Upper lobe of right lung (tissue), 1 donor: ENCODE results near the gene C5AR1. TPM values are rescaled to one million over a fixed set of nuclear protein-coding genes. Genes with fewer than 3 reads are reported as not detected.

Experiments used
- ATAC-seq: fragments of 200-7000 bp; cut with Tn5 transposase; one replicate; pipeline ENCODE4 v1.9.1; 2020; ENCODE audit warnings: mild to moderate bottlenecking, moderate library complexity
- DNase-seq: peaks from one replicate; pipeline ENCODE4 v3.0.0-alpha.2; 2020
- H3K27ac ChIP-seq: fragments of 200-600 bp; one replicate; pipeline ENCODE4 v1.8.0; 2022
- H3K27me3 ChIP-seq: fragments of 200-600 bp; one replicate; pipeline ENCODE4 v1.8.0; 2022; ENCODE audit warnings: mild to moderate bottlenecking
- H3K36me3 ChIP-seq: fragments of 200-600 bp; one replicate; pipeline ENCODE4 v1.8.0; 2022
- H3K4me1 ChIP-seq: fragments of 200-600 bp; one replicate; pipeline ENCODE4 v1.8.0; 2022
- H3K4me3 ChIP-seq: fragments of 200-600 bp; one replicate; pipeline ENCODE4 v1.8.0; 2022; ENCODE audit warnings: mild to moderate bottlenecking
- H3K9me3 ChIP-seq: fragments of 200-600 bp; one replicate; pipeline ENCODE4 v1.8.0; 2022
- intact Hi-C: fragments of 100-400 bp; cut with DNase I; formaldehyde crosslinking; loops from one replicate; pipeline ENCODE4 v1.11.0; 2022
- total RNA-seq: library from RNA; stranded (reverse); fragmentation: NEBNext Ultra II Directional; extraction: Animal tissue kit (Norgen Biotek cat#: 25700); gene quantifications from one replicate; pipeline ENCODE4 v1.2.1, GENCODE V29; 2021
- TF ChIP-seq, protein P1 (sequence below): fragments of 200-600 bp; IDR thresholded peaks from one replicate; pipeline ENCODE4 v1.8.0; 2022; ENCODE audit warnings: antibody characterized with exemption
- donor health status: DM: no; HTN: yes; CAD: no; lungs with severe emphysema.

Gene C5AR1
- total RNA-seq, 1 donor from 2014 or later: 58.9 TPM

DNA sequence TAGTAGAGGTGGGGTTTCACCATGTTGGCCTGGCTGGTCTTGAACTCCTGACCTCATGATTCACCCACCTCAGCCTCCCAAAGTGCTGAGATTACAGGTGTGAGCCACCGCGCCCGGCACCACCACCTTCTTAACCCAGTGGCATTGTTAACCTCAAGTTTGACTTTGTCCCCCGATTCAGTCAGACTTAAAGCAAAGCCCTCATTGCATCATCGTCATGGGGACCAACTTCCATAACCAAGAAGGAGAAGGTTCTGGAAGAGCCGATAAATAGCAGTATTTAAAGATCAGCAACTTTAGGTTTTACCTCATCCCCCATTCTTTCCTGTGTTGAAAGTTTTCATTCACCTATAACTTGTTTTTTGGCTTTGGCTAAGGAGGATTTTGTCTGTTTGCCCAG, 41.6 kb upstream of the C5AR1 start:
- H3K9me3 ChIP-seq: no peaks in the 10 kb centered on the region
- no peak for ATAC-seq
- H3K4me1 ChIP-seq: no peaks in the 10 kb centered on the region
- TF ChIP-seq, protein P1, sequence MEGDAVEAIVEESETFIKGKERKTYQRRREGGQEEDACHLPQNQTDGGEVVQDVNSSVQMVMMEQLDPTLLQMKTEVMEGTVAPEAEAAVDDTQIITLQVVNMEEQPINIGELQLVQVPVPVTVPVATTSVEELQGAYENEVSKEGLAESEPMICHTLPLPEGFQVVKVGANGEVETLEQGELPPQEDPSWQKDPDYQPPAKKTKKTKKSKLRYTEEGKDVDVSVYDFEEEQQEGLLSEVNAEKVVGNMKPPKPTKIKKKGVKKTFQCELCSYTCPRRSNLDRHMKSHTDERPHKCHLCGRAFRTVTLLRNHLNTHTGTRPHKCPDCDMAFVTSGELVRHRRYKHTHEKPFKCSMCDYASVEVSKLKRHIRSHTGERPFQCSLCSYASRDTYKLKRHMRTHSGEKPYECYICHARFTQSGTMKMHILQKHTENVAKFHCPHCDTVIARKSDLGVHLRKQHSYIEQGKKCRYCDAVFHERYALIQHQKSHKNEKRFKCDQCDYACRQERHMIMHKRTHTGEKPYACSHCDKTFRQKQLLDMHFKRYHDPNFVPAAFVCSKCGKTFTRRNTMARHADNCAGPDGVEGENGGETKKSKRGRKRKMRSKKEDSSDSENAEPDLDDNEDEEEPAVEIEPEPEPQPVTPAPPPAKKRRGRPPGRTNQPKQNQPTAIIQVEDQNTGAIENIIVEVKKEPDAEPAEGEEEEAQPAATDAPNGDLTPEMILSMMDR: no peak
- no peak overlapping the region for H3K4me3 ChIP-seq
- peaks cover 75% of the 10 kb centered on the region for H3K36me3 ChIP-seq
- DNase-seq: no peak
- H3K27me3 ChIP-seq: no peaks in the 10 kb centered on the region
- intact Hi-C loops: no loop called here
- no peak overlapping the region for H3K27ac ChIP-seq

DNA sequence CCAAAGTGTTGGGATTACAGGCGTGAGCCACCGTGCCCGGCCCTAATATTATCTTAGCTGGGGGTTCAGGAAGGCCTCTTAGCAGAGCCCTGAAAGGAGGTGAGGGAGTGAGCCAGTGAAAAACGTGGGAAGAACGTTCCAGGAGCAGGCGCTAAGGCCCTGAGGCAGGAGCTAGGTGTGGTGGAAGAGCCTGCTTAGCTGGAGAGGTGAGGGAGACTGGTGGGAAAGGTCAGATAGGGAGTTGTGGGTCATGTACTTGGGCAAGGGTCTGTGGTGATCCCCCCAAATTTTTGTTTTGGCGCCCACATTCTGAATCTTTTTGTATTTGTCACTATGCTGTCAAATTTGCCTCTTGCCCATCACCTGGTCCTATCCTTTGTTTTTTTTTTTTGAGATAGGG, 40.1 kb upstream of the C5AR1 start:
- intact Hi-C loops: no loop called here
- H3K36me3 ChIP-seq: peaks cover 59% of the 10 kb centered on the region
- no peaks in the 10 kb centered on the region for H3K27me3 ChIP-seq
- ATAC-seq (no peak), DNase-seq (no peak)
- H3K4me1 ChIP-seq: no peaks in the 10 kb centered on the region
- no peaks in the 10 kb centered on the region for H3K9me3 ChIP-seq
- TF ChIP-seq, protein P1: no peak
- no peak overlapping the region for H3K27ac ChIP-seq
- no peak overlapping the region for H3K4me3 ChIP-seq

DNA sequence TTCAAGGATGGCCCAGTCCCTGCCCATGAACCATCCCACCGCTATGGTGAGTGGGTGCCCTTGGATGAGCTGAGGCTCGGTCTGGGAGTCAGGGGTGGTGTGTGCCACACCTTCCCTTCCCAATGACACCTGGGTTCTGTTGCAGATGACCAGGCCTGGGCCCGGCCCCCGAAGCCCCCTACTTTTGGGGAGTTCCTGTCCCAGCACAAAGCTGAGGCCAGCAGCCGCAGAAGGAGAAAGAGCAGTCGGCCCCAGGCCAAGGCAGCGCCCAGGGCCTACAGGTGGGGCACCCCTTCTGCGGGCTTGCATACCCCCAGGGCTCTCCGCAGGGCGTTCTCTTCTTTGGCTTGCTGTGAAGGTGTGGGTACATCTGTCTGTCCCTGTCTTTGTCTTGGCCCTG, 39.3 kb upstream of the C5AR1 start:
- Histone ChIP-seq H3K4me3 (no peak overlapping the region), H3K27me3 (no peaks in the 10 kb centered on the region), H3K9me3 (no peaks in the 10 kb centered on the region), H3K27ac (no peak overlapping the region), H3K4me1 (peaks cover 5% of the 10 kb centered on the region), H3K36me3 (peaks cover 51% of the 10 kb centered on the region)
- ATAC-seq: no peak
- peak; percentile 69 for DNase-seq
- TF ChIP-seq, protein P1: no peak
- intact Hi-C loops: no loop called here

DNA sequence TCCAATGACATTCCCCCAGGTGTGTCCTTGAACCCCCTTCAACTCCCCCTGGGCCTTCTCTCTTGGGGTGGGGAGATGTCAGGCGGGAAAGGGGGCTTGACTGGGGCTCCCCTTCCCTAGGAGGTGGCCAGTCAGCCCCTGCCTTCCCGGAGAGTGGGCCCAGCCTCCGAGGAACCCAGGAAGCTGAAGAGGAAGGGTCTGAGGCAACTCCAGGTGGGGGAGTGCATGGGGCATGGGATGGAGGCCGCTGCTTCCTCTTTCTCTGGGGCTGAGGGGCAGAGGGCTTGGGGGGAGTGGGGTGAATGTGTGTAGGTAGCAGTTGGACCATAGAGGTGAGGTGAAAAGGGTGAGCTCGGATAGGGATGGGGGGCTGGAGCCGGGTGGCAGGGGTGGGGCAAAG, 37.7 kb upstream of the C5AR1 start:
- TF ChIP-seq, protein P1: no peak
- ATAC-seq (no peak), DNase-seq (no peak)
- Histone ChIP-seq H3K27ac (no peak overlapping the region), H3K36me3 (peaks cover 35% of the 10 kb centered on the region), H3K27me3 (no peaks in the 10 kb centered on the region), H3K9me3 (no peaks in the 10 kb centered on the region), H3K4me1 (peaks cover 13% of the 10 kb centered on the region), H3K4me3 (no peak overlapping the region)
- intact Hi-C loops: no loop called here

DNA sequence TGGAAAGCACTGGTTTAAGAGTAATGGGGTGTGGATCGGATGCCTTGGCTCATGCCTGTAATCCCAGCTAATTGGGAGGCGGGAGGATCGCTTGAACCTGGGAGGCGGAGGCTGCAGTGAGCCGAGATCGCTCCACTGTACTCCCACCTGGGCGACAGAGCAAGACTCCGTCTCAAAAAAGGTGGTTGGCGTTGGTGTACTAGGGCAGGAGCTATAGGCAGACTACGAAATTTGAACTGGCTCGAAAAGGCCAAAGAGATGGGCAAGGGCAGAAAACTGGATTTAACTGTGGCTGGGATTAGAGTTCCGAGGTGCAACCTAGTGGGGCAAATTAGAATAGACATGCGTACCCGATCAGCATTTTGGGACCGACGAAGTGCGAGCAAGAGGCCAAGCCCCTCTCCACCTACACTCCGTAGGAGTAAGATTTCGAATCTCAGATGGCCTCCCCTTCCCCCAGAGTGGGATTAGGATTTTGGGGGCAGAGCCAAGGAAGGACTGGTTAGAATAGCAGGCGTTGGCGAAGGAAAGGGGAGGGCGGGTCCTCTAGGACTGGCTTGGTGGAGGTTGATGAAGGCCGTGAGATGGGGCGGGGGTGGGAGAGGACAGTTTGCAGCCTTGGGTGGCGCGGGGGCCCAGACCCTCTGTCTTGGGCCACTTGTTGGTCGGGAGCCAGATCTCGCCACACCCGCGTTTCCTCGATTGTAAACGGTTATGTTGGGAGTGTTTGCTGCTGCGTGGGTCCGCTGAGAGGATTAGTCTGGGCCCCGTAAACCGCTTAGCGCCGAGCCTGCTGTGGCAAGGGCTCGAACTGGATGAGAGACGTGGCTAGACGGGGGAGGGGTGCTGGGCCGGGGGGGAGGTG, 37.0 kb upstream of the C5AR1 start:
- H3K27ac ChIP-seq: peak overlapping the region; percentile 96
- DNase-seq (peak; percentile 80), ATAC-seq (no peak)
- intact Hi-C loops: no loop called here
- H3K4me3 ChIP-seq: peak overlapping the region; percentile 79
- H3K36me3 ChIP-seq: peaks cover 28% of the 10 kb centered on the region
- TF ChIP-seq, protein P1: no peak
- no peaks in the 10 kb centered on the region for H3K27me3 ChIP-seq
- peaks cover 13% of the 10 kb centered on the region for H3K4me1 ChIP-seq
- no peaks in the 10 kb centered on the region for H3K9me3 ChIP-seq
